ENCODE measurements around the gene PPP2R2C. TPM values are rescaled to one million over a fixed set of nuclear protein-coding genes. Genes with fewer than 3 reads are reported as not detected.

Gene PPP2R2C
- total RNA-seq, 1 experiment from 2014 or later = not detected

GRCh38 chr4:6307891-6308290, 164.5 kb downstream of the PPP2R2C start:
- intact Hi-C loops (cut with micrococcal nuclease; ENCODE audit: unreplicated experiment) = no loop called here
- Histone ChIP-seq H3K9me3 (ENCODE audit: low read depth, low read length, poor library complexity, severe bottlenecking) (peaks cover 3% of the 10 kb centered on the region), H3K27ac (ENCODE audit: low read depth, low read length, poor library complexity, severe bottlenecking) (no peak overlapping the region), H3K4me3 (ENCODE audit: low read depth, low read length, poor library complexity, severe bottlenecking) (no peak overlapping the region), H3K4me1 (ENCODE audit: insufficient read depth, low read length, poor library complexity, severe bottlenecking) (no peaks in the 10 kb centered on the region), H3K27me3 (replicated peaks; ENCODE audit: insufficient read depth, low read depth, low read length, poor library complexity) (peaks cover 38% of the 10 kb centered on the region), H3K36me3 (ENCODE audit: insufficient read depth, low read length, poor library complexity, severe bottlenecking) (no peaks in the 10 kb centered on the region)
- no TSS peak for BruUV-seq (replicated peaks)
- TF ChIP-seq EZH2 (IDR thresholded peaks at IDR 0.05; ENCODE audit: borderline replicate concordance, low read depth, low read length, poor library complexity, severe bottlenecking) (no peak), CTCF (conservative IDR thresholded peaks at IDR 0.05; ENCODE audit: low read depth, low read length) (no peak)
- no peak for DNase-seq (ENCODE audit: low spot score)
- CTCF ChIA-PET = no interaction called here
- POLR2A ChIA-PET (ENCODE audit: low non-redundant PET) = no interaction called here

GRCh38 chr4:6307230-6307629, 165.2 kb downstream of the PPP2R2C start:
- no peak overlapping the region for H3K27ac ChIP-seq (ENCODE audit: low read depth, low read length, poor library complexity, severe bottlenecking)
- BruUV-seq (replicated peaks) = no TSS peak
- ChIA-PET CTCF (no interaction called here), POLR2A (ENCODE audit: low non-redundant PET) (no interaction called here)
- intact Hi-C loops (cut with micrococcal nuclease; ENCODE audit: unreplicated experiment) = no loop called here
- no peak for TF ChIP-seq CTCF (conservative IDR thresholded peaks at IDR 0.05; ENCODE audit: low read depth, low read length)
- TF ChIP-seq EZH2 (IDR thresholded peaks at IDR 0.05; ENCODE audit: borderline replicate concordance, low read depth, low read length, poor library complexity, severe bottlenecking) = no peak
- no peaks in the 10 kb centered on the region for H3K4me1 ChIP-seq (ENCODE audit: insufficient read depth, low read length, poor library complexity, severe bottlenecking)
- peaks cover 3% of the 10 kb centered on the region for H3K9me3 ChIP-seq (ENCODE audit: low read depth, low read length, poor library complexity, severe bottlenecking)
- H3K4me3 ChIP-seq (ENCODE audit: low read depth, low read length, poor library complexity, severe bottlenecking) = no peak overlapping the region
- no peak for DNase-seq (ENCODE audit: low spot score)
- no peaks in the 10 kb centered on the region for H3K36me3 ChIP-seq (ENCODE audit: insufficient read depth, low read length, poor library complexity, severe bottlenecking)
- H3K27me3 ChIP-seq (replicated peaks; ENCODE audit: insufficient read depth, low read depth, low read length, poor library complexity) = peaks cover 38% of the 10 kb centered on the region

GRCh38 chr4:6306299-6306698, 166.1 kb downstream of the PPP2R2C start:
- H3K27me3 ChIP-seq (replicated peaks; ENCODE audit: insufficient read depth, low read depth, low read length, poor library complexity) = peaks cover 34% of the 10 kb centered on the region
- TF ChIP-seq EZH2 (IDR thresholded peaks at IDR 0.05; ENCODE audit: borderline replicate concordance, low read depth, low read length, poor library complexity, severe bottlenecking) (no peak), CTCF (conservative IDR thresholded peaks at IDR 0.05; ENCODE audit: low read depth, low read length) (no peak)
- peaks cover 3% of the 10 kb centered on the region for H3K9me3 ChIP-seq (ENCODE audit: low read depth, low read length, poor library complexity, severe bottlenecking)
- BruUV-seq (replicated peaks) = no TSS peak
- no peaks in the 10 kb centered on the region for H3K36me3 ChIP-seq (ENCODE audit: insufficient read depth, low read length, poor library complexity, severe bottlenecking)
- intact Hi-C loops (cut with micrococcal nuclease; ENCODE audit: unreplicated experiment) = no loop called here
- ChIA-PET CTCF (no interaction called here), POLR2A (ENCODE audit: low non-redundant PET) (no interaction called here)
- no peak for DNase-seq (ENCODE audit: low spot score)
- no peaks in the 10 kb centered on the region for H3K4me1 ChIP-seq (ENCODE audit: insufficient read depth, low read length, poor library complexity, severe bottlenecking)
- H3K4me3 ChIP-seq (ENCODE audit: low read depth, low read length, poor library complexity, severe bottlenecking) = no peak overlapping the region
- H3K27ac ChIP-seq (ENCODE audit: low read depth, low read length, poor library complexity, severe bottlenecking) = no peak overlapping the region
